CD4-positive, alpha-beta T cell treated with Interleukin-4 for 1 hour (primary cell): Measurements from ENCODE around the gene DRG2.

Source experiments
- DNase-seq, 2 donors: peaks; one replicate each; pipeline ENCODE4 v3.0.0-alpha.2; 2020 to 2022

Gene DRG2

GRCh38 chr17:18117982-18118975 lies 30.5 kb downstream of the DRG2 start:
- no peak for DNase-seq

- no peak for DNase-seq
Observed at GRCh38 chr17:18119166-18119745, 31.5 kb downstream of the DRG2 start.

GRCh38 chr17:18119938-18120337 lies 32.2 kb downstream of the DRG2 start:
- no peak for DNase-seq

- DNase-seq: no peak
Observed at GRCh38 chr17:18120461-18121017, 32.8 kb downstream of the DRG2 start.

GRCh38 chr17:18121144-18121910 lies 33.6 kb downstream of the DRG2 start:
- no peak for DNase-seq

DNA sequence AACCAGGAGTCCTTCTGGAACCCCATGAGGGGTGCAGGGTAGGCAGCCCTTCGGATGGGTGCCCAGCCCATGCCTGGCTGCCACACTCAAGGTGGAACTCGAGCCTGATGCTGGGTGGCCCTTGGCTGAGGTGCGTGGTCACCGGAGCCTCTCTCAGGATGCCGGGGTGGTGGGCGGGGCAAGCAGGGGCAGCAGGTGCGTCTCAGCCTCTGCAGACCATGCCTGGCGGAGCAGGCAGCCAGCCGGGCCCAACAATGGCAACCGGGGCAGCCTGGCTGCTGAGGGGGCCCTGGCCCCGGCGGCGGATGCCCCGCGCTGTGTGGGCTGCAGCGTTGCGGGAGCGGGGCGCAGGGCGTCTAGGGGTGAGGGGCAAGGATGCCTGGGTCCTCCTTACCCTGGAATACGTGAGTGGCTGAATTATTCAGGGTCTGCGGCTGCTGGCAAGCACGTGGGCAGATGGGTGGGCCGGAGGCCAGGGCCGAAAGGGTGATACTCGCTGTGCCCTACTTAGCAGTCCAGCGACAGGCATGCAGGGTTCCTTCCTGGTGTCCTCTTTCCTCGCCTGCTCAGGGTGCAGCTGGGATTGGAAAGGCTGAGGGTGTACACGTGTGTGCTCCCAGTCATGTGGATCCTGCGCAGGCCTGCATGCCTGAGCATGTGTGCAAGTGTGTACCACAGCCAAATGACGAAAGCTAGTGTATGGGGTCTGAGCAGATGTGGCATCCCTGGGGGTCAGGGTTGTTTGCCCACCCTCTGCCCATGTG lies 35.4 kb downstream of the DRG2 start:
- no peak for DNase-seq

DNA sequence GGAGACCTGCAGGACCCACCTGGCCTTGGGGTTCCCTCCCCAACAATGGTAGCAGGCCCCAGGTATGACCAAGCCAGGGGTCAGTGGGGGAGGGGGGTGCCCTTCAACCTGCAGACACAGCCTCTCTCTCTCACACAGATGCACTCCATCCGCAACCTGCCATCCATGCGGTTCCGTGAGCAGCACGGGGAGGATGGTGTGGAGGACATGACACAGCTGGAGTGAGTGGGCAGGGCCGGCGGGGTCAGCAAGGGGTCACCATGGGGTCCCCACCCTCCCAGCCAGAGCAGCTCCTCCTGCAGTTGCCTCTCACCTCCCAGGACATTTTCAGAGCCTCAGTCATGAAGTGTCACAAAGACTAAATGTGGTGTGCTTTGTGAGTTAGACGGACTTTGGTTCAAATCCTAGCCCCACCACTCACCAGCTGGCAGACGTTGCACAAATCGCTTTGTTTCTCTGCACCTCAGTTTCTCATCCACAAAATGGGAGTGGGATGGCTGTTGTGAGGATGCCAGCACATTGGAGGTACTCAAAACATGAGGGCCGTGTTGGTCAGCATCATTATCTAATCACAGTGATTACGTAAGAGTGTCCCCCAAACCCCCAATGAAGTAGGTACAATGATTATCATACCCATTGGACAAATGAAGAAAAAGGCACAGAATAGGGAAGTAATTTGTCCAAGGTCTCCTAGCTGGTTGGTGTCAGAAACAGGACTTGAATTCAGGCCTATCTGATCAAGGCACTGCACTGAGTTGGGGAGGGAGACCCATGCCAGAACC lies 36.8 kb downstream of the DRG2 start:
- no peak for DNase-seq

DNA sequence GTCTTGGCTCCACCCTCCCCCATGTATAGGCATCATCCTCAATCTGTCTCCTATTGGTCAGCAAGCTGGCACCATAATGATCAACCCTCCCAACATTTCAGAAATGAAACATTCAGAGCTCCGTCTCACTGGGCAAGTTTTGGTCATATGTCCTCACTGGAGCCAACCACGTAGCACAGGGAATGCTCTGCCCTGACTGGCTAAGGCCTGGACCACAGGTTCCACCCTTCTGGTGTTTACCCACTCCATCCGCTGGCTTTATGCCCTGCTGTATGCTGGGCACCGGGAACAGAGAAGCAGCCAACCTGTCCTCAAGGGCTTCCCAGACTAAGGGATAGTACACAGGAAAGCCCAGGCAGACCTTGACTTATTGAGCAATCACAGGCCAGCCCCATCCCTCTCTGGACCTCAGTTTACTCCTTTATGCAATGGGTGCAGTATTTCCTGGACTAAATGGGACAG lies 41.3 kb downstream of the DRG2 start:
- DNase-seq: no peak

DNA sequence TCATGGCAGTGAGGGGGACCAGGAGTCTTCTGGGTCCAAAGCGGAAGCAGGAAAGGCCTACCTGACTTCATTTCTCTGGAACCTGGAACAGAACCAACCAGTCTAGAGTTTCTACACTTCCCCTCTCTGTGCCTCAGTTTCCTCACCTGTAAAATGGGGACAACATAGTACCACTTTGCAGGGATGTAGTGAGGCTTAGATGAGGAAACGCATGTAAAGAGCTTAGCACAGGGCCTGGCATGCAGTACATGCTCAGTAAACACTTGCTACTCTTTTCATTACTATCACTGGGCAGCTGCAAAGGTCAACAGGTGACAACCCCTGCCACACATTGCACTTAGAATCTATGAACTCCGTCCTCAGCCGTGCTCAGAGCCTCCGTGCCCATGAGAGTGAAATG lies 45.0 kb downstream of the DRG2 start:
- no peak for DNase-seq

GRCh38 chr17:18136357-18136756 lies 48.6 kb downstream of the DRG2 start:
- no peak for DNase-seq

- DNase-seq: no peak
Observed at GRCh38 chr17:18138065-18138749, 50.5 kb downstream of the DRG2 start.

DNA sequence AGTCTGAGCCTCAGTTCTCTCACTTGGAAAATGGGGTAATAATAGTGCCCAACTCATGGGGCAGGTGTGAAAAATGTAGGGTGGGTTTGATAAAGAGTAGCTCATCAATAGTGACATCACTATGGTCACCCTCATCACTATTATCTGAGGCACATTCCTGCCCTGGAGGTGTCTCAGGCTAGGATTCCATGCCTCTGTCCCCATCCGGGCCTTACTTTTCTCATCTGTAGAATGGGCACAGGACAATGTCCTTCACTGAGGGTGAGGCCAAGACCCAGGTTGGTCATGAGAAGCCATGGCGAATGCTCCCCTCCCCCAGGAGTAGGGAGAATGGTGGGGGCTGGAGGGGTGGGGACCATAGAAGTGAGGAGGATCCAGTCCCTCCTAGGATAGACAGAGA lies 51.3 kb downstream of the DRG2 start:
- DNase-seq: no peak

- no peak for DNase-seq
Observed at GRCh38 chr17:18139498-18139897, 51.8 kb downstream of the DRG2 start.

- no peak for DNase-seq
Observed at GRCh38 chr17:18139949-18140348, 52.2 kb downstream of the DRG2 start.

DNA sequence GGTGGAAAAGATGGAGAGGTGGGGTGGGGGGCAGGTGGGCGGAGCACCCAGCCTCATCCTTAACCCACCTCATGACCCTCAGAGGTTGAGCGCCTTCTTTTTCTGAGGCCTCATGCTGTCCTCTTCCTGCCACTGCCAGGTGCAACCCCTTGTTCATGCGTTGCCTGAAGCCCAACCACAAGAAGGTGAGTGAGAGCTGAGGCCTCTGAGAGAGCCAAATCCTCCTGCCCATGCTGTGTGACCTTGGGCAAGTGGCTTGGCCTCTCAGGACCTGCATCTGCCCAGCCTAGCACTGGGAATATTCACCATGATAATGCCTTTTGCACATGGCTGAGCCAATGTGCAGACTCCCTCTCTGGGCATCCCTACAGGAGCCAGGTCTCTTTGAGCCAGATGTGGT lies 52.9 kb downstream of the DRG2 start:
- no peak for DNase-seq

GRCh38 chr17:18141210-18141803 lies 53.6 kb downstream of the DRG2 start:
- peak; percentile 40 to 74 for DNase-seq

- DNase-seq: no peak
Observed at GRCh38 chr17:18142417-18142816, 54.7 kb downstream of the DRG2 start.

- no peak for DNase-seq
Observed at GRCh38 chr17:18143044-18143936, 55.5 kb downstream of the DRG2 start.

- no peak for DNase-seq
Observed at GRCh38 chr17:18144261-18144660, 56.5 kb downstream of the DRG2 start.
